EH (cell line): Measurements from ENCODE around the gene SDR39U1.
"Not testable (repeated sequence)": the region's sequence is repeated elsewhere in the genome, so short reads cannot be mapped to it uniquely, and the experiment has no call there.

ENCODE experiments used
- DNase-seq: peaks from one replicate; pipeline ENCODE4 v3.0.0-alpha.2; 2015; ENCODE audit warnings: low read depth

The SDR39U1 gene, protein sequence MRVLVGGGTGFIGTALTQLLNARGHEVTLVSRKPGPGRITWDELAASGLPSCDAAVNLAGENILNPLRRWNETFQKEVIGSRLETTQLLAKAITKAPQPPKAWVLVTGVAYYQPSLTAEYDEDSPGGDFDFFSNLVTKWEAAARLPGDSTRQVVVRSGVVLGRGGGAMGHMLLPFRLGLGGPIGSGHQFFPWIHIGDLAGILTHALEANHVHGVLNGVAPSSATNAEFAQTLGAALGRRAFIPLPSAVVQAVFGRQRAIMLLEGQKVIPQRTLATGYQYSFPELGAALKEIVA

DNA sequence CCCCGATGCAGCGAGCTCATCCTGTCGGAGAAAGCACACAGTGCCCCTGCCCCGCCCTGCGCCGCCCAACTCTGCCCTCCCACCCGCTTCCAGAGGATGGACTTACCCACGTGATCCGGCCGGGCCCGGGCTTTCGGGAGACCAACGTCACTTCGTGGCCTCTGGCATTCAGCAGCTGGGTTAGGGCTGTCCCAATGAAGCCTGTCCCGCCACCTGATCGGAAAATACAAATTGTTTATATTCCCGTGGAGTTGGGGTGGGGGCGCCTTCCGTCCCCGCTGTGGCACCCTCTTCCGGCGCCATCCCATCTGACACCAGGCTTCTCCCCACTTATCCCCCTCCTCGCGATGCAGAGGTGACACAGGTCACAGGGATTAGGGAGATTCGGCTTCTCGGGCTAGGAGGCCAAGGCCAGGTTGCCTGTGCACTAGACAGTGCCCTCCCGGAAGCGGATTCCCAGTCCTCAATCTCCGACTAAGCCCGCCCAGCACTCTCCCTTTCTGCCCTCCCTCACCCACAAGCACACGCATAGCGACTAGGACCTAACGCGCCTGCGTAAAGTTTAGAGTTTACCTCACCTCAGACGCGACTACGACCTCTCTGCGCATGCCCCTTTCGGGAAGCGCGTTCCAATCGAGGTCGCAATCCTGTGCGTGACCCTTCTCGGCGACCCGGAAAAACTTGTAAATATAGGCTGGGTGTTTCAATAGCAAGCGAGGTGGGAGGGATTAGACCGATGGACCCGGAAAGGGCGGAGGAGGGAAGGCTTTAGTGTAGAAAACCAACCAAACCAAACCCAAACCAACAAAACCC lies at the start of gene SDR39U1:
Gene SDR39U1 (minus strand): TSS at position 537 of the 813 bp plus-strand sequence. CDS start 7 bp downstream, at position 530.
- DNase-seq: peak; percentile 99

DNA sequence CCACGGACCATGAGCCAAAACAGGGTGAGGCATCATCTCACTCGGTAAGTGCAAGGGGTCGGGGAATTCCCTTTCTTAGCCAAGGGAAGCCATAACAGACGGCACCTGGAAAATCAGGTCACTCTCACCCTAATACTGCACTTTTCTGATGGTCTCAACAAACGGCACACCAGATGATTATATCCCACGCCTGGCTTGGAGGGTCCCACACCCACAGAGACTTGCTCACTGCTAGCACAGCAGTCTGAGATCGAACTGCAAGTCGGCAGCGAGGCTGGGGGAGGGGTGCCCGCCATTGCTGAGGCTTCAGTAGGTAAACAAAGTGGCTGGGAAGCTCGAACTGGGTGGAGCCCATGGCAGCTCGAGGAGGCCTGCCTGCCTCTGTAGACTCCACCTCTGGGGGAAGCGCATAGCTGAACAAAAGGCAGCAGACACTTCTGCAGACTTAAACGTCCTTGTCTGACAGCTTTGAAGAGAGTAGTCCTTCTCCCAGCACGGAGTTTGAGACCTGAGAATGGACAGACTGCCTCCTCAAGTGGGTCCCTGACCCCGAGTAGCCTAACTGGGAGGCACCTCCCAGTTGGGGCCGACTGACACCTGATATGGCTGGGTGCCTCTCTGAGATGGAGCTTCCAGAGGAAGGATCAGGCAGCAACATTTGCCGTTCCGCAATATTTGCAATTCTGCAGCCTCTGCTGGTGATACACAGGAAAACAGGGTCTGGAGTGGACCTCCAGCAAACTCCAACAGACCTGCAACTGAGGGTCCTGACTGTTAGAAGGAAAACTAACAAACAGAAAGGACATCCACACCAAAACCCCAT lies 49.2 kb upstream of the SDR39U1 start:
- not testable (repeated sequence) for DNase-seq

DNA sequence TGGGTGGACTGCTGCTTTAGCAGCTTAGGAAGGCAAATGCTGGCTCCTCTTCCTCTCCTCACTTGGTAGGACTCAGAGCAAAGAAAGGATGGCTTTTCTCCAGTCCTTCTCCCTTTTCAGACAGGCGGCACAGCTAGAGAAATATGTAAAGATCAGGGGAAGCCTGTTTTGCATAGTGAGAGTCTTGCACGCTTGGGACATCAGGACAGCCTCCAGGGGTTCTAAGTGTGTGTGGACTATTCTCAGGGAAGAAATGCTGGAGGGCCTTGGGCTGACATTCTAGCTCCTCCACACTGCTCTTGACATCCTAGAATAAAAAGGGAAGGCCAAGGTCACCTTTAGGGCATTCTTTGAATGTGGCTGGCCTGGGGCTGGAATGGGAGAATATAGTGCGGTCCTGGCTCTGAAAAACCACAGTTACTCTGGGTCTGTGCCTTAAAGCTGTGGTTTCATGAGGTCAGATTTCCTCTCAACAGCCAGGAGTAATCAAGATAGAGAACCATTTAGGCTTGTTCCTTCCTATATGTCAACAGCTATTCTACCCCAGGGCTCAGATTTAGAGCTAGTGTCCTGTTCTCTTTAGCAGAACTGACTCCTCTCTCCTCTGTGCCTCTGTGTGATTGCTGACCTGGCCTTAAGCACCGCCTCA lies 41.2 kb upstream of the SDR39U1 start:
- peak; percentile 42 for DNase-seq

DNA sequence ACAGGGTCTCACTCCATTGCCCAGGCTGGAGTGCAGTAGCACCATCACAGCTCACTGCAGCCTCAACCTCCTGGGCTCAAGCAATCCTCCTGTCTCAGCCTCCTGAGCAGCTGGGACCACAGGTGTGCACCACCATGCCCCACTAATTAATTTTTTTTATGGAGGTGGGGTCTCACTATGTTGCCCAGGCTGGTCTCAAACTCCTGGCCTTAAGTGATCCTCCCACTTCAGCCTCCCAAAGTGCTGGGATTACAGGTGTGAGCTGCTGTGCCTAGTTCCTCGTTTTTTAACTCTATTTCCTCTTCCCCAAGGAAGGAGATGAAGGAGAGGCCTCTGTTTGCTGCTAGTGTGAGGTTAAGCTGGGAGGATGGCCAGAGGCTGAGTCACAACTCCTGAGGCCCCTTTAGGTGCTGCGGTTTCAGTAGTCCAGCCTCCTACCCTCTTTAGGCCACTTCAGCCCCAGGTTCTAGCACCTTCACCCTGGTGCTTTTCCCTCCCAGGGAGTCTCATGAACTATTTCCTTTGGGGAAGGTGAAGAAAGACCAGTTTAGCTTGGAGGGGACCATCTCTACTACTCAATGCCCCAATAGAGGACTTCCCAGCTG lies 40.2 kb upstream of the SDR39U1 start:
- DNase-seq: peak; percentile 31

DNA sequence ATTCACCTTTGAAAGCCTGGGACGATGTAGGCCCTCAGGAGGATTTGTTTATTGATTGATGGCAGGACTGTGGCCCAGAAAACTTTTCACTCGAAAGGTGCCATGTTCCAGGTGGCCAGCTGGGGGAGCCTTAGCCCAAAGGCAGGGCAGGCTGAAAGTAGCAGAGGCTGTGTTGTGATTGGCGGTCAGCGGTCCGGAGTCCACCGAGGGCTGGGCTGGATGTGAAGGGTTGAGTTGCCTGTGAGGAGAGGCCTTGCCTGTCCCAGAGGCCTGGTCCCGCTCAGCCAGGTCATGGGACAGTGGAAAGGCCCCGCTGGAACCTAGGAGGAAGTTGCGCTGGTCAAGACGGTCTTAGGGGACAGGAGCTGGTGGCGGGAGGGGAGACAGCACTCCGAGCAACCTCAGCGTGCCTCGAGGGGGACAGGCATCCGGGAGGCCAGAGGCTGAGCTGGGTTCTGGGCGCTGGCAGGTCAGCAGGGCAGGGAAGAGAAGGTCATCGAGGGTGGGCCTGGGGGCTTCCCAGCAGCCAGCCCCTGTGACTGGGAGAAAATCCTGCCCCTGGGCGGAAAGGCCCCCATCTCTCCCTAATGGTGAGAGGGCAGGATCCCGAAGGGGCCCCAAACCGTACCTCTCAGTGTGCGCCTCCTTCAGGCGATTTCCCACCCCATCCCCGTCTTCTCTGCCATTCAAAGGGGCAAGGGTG lies 39.2 kb upstream of the SDR39U1 start:
- peak; percentile 38 for DNase-seq

DNA sequence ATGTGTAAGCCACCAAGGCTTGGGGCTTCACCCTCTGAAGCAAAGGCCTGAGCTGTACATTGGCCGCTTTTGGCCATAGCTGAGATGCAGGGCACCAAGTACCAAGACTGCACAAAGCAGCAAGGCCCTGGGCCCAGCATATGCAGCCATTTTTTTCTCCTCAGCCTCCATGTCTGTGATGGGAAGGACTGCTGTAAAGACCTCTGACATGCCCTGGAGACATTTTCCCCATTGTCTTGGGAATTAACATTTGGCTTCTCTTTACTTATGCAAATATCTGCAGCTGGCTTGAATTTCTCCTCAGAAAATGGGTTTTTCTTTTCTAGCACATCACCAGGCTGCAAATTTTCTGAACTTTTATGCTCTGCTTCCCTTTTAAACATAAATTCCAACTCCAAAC lies 37.4 kb upstream of the SDR39U1 start:
- DNase-seq: not testable (repeated sequence)

DNA sequence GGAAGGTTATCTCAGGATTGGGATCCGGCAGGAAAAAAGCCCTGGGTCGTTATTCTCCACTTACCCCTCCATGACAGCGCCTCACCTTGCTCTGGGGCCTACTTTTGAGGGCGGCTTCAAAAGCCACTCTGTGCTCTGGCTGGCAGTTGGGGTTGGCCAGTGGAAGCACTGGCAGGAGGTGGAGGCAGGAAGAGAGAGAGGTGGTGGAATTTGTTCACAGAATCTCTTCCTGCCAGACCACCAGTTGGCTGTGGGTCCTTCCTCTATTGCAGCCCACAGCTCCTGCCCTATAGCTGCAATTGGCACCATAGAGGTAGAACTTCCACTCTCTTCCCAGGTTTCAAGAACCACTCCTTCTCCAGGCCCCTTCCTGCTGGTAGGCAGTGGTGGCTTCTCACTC lies 32.7 kb upstream of the SDR39U1 start:
- no peak for DNase-seq

DNA sequence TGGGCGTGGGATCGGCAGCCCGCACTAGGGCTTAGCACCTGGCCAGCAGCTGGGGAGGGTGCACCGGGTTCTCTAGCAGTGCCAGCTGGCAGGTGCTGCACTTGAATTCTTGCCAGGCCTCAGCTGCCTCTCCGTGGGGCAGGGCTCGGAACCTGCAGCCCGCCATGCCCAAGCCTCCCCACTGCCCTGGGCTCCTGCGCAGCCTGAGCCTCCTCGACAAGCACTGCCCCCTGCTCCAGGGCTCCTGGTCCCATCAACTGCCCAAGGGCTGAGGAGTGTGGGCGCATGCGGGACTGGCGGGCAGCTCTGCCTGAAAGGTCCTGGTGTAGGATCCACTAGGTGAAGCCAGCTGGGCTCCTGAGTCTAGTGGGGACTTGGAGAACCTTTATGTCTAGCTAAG lies 30.6 kb upstream of the SDR39U1 start:
- no peak for DNase-seq

DNA sequence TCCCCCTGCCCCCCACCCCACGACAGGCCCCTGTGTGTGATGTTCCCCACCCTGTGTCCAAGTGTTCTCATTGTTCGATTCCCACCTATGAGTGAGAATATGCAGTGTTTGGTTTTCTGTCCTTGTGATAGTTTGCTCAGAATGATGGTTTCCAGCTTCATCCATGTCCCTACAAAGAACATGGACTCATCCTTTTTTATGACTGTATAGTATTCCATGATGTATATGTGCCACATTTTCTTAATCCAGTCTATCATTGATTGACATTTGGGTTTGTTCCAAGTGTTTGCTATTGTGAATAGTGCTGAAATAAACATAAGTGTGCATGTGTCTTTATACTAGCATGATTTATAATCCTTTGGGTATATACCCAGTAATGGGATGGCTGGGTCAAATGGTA lies 27.9 kb upstream of the SDR39U1 start:
- DNase-seq: not testable (repeated sequence)

DNA sequence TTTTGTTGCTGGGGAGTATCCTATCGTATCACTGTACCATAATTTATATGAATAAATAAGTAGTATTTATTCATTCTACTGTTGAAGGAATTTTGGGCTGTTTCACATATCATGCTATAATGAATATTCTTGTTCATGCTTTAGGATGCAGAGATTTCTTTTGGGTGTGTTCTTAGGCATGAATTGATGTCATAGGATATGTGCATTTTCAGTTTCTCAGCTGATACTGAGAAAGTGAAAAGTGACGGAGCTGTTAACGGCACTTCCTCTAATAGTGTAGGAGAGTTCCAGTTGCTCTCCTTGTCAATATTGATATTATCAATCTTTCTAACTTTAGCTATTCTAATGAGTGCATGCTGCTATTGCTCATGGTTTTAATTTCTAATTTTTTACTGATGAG lies 23.2 kb upstream of the SDR39U1 start:
- DNase-seq: no peak

DNA sequence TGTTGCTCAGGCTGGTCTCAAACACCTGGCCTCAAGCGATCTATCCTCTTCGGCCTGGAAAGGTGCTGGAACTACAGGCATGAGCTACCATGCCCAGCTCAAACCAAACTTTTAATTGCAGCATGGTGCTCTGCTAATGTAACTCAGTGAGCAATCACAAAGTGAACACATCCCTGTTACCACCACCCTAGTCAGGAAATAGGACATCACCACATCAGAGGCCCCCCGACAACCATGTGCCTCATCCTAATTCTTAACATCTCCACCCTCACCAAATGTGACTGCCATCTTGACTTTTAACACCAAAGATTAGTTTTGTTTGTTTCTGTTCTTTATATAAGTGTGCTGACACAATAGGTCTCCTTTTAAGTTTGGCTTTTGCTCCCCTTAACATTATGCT lies 22.8 kb upstream of the SDR39U1 start:
- DNase-seq: no peak

DNA sequence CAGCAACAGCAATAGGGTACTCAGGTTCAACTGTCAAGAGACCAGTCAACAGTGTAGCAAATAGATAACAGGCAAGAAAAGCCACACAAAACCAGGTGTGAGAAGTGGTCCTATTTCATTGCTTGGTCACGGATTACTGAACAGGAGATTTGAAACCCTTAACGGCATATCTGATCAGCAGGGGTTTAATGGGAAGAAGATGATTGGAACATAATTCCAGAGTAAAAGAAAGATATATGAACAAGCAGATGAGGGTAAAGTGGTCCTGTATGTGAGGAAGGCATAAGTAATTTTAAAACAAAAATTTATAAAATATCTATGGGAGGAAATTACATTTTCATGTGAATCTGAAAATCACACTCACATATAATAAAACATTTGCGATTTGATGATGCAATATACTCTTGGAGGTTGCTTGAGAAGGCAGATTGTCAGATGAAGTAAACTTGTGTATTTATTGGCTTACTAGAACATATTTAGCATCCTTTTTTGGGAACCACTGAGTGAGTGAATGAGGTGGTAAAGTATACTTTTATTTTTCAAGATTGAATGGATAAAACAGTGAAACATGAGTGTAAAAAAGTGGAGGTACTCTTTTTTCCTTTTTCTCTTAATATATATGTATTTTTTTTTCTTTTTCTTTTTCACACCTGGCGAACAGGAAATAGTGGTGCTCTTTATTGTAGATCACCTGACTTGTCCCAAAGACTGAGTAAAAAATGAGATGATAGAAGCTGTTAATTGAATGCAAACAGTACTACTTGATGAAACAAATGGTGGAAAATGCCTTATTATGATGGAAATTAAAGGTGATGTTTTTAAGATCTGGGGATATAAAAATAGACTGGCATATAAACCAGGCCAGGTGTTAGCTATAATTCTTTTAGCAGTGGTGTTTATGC lies 21.6 kb upstream of the SDR39U1 start:
- no peak for DNase-seq

DNA sequence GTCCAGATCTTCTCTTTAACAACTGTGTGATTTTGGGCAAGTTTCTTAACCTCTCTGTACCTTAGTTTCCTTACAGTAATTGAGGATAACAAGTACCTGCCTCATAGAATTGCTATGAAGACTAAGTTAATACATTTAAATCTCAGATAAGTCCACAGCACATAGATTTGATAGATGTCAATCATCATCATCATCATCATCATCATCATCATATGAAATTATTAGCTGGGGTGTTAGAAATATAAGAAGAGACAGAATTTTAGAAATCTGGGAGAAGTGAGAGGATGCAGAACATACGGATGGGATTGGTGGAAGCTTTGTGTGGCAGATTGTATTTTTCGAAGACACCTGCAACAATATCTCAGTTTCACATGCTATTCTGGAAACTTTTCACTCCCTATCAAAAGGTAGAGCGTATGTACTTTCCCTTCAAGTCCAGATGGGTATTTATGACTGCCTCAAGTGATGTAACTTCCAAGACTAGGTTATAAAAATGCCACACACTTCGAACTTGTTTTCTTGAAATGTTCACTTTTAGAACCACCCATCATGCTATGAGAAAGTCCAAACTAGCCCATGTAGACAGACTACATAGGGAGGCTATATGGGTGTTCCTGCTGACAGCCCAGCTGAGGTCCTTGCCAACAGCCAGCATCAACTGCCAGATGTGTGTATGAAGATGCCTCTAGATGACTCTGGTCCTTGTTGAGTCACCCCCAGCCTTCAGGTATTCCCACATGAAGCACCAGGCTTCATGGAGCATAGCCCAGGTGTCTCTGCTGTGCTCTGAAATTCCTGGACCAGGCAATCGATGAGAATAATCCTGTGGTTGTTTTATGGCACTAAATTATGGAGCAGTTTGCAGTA lies 20.7 kb upstream of the SDR39U1 start:
- DNase-seq: no peak

DNA sequence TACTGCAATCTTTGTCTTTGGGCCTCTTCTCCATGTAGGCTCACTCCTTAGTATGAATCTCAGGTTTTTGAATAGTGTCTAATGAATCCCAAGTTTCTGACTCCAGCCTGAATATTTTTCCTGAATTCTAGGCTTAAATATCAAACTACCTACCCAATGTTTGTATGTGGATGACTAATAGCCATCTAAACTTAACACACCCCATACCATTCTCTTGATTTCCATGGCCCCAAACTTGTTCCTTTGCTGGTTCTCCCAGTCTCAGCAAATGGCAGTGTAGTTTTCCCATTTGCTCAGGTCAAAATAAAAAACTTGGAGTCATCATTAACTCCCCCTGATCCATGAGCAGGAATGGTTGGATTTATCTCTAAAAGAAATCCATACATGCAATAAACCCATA lies 18.8 kb upstream of the SDR39U1 start:
- DNase-seq: no peak

DNA sequence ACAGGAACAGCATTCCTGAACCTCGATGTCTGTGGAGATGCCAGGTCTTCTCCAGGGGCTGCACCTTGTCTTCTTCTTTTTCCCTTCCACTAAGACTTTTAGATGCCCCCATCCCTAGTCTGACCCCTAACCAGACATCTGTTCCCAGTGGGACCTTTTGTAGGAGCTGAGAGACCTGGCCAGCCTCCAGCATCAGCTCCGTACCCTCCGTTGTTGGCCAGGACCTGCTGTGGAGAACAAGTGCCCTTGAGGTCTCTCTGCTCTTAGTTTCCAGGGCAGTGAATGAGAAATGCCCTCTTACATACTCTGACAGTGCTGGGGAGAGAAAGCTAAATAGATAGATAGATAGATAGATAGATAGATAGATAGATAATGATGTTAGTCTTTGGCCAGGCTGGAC lies 16.8 kb upstream of the SDR39U1 start:
- DNase-seq: no peak

DNA sequence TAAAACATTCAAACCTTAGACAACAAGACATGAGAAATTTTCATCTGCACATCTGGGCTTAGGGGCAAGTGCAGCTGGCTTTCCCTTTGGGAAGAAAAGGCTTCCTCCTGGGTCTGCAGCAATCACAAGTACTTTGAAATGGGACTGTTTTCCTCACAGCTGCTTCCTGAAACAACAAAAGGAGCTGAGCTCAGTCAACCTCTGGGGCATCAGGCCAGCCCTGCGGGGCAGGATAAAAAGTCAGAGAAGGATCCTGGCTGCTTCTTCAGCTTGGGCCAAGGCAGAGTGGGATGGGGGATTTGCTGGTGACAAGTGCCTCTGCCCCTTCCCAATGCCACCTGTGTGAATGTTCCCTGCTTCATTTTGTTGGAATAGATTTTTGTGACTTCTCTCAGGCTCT lies 16.2 kb upstream of the SDR39U1 start:
- no peak for DNase-seq

DNA sequence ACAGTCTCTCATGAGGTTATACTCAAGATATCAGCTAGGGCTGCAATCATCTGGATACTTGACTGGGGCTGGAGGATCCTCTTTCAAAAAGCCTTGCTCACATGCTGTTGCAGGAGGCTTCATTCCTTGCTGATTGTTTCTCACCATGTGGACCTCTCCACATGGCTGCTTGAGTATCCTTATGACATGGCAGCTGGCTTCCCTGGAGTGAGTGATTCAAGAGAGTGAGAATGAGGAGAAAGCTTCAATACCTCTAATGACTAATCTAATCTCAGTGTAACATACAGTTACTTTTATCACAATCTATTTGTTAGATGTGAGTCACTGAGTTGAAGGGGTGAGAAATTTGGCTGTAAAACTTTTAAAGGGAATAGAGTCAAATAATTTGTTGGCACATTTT lies 14.4 kb upstream of the SDR39U1 start:
- no peak for DNase-seq

DNA sequence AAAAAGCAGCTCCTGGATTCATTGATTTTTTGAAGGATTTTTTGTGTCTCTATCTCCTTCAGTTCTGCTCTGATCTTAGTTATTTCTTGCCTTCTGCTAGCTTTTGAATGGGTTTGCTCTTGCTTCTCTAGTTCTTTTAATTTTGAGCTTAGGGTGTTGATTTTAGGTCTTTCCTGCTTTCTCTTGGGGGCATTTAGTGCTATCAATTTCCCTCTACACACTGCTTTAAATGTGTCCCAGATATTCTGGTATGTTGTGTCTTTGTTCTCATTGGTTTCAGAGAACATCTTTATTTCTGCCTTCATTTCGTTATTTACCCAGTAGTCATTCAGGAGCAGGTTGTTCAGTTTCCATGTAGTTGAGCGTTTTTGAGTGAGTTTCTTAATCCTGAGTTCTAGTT lies 8.3 kb upstream of the SDR39U1 start:
- DNase-seq: not testable (repeated sequence)

DNA sequence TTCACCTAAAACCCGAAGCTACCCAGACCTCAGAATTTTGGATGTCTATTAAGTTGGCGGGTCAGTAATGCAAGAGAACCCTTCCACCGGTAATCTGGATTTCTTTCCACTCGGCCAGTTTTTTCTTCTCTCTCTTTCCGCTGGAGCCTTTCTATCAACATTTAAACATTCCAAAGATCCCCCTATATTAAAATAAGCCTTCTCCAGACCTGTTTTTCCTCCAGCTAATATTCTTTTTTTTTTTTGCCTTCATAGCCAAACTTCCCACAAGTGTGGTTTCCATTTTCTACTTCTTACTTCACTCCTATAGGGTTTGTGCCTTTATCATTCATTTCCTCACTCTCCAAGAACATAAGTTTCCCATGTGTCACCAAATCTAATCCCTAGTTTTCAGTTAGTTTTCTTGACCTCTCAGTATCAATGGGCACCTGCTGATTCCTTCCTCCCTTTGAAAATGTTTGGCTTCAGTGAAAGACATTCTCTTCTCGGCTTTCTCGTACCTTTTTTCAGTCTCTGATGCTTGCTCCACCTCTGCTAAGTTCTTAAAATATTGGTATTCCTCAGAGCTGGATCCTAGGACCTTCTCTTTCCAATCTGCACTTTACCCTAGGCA lies 583 bp upstream of the SDR39U1 start:
- DNase-seq: no peak
